Measurements from ENCODE around the gene SEC24C.

The SEC24C gene

DNA sequence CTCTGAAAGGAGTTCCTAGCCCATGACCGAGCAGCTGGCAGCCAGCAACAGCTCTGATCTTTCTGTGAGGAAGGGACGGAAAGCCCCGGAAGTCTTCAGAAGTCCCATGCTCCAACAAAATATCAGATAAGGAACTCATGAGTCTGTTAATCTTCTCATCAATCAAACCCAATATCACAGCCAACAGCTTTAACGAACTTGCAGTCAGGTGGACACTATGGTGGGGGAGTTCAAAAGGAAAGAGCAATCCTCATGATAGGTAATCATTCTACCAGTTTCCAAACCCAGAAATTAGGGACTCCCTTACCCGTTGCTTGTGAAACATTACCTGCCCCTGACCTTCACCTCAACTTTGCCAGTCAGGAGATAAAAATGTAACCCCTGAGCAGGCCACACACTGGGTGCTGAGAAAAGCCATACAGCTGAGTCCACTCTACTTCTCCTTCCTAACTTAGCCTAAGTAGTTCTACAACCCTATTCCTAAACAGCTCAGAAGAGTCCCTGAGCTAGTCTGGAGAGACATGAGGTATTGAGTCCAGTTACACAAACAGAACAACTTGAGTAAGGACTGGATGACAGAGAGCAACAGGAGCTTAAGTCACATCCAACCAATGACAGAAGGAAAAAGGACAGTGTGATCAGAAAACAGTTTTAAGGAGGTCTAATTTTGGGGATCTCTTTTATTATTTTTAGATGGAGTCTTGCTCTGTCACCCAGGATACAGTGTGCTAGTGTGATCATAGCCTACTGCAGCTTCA, 65.1 kb downstream of the SEC24C start:
- in situ Hi-C loops (cut with MboI; ENCODE audit: low sequenced_read_pairs), result loop anchor here (25.0 kb wide), 1 partner anchor 97 kb away; no protein-coding TSS in a partner anchor

DNA sequence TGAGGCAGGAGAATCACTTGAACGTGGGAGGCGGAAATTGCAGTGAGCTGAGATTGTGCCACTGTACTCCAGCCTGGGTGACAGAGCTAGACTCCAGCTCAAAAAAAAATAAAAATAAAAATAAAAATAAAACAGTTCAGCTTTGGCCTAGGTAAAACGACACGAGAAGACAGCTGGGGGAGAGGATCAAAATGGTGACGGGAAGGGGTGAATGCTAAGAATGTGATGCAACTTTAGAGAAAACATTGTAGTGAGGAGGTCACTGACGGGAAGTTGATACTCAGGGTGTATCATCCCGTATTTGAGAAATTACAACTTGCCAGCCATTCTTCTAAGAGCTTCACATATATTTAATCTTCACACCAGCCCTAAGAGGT, 66.2 kb downstream of the SEC24C start:
- in situ Hi-C loops (cut with MboI; ENCODE audit: low sequenced_read_pairs), result loop anchor here (25.0 kb wide), 1 partner anchor 98 kb away; no protein-coding TSS in a partner anchor

DNA sequence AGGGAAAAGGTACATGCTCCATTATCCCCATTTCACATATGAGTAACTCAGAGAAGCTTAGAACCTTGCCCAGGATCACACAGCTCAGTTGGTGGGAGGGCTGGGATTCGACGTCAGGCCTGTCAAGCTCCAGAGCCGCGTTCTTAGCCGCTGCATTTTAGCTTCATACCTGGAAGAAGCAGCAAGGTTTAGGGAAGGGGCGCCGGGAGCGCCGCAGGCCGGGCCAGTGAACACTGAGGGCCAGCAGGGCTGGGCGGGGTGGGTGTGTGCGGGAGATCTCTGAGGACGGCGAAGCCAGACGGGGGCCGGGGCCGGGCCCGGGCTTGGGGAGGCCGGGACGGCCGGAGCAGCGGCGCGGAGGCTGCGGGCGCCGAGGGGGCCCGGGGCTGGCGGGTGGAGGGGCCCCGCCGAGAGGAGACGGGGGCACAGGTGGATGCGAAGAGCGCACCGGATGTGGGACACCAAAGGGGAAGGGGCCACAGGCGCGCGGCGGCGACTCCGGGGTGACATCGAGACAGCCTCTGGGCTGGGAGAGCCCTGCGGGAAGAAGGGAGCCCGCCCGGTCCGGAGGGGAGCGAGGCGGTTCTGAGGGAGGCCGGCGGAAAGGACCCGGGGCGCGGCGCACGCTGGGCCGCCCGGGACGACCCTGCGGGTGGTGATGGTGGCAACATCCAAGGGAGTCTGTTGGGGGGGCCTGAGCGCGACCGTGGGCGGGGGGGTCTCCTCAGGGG, 66.7 kb downstream of the SEC24C start:
- in situ Hi-C loops (cut with MboI; ENCODE audit: low sequenced_read_pairs), result loop anchor here (25.0 kb wide), 1 partner anchor 99 kb away; no protein-coding TSS in a partner anchor

DNA sequence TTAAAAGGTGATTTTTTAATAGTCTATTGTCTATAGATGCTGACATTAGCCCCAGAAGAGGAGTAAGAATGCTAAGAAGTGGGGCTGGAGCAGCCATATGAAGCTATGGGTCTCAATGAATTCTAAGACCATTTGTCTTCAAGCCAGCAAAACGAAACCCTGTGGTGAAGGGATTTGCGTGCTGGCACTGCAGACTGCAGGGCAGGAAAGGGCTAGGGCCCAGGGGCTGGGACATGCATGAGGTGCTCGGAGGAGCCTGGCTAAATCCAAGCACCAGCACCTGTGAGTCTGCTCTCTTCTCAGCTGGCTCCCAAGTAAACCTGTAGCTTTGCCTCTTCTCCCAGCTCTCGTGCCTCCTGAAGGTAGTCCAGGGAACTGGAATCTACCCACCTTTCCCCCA, 68.5 kb downstream of the SEC24C start:
- in situ Hi-C loops (cut with MboI; ENCODE audit: low sequenced_read_pairs), result loop anchor here (25.0 kb wide), 1 partner anchor 100 kb away; no protein-coding TSS in a partner anchor

DNA sequence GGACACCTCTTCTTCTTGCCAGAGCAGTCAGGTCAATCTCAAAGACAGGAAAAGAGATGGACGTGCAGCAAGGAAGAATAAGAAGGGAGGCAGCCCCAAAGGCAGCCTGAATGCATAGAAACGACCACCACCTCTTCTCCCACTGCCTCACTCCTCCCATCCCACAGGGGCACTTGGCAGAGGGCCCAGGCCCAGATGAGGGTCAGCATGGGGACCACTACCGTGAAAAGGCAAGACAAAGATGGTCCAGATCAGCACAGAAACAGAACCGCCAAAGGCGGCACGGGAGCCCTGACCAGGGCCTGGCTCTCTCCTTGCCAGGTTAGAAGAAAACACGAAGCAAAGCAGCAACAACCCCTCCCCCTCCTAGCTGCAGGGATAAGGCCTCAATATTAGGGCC, 69.2 kb downstream of the SEC24C start:
- in situ Hi-C loops (cut with MboI; ENCODE audit: low sequenced_read_pairs), result loop anchor here (25.0 kb wide), 1 partner anchor 101 kb away; no protein-coding TSS in a partner anchor

DNA sequence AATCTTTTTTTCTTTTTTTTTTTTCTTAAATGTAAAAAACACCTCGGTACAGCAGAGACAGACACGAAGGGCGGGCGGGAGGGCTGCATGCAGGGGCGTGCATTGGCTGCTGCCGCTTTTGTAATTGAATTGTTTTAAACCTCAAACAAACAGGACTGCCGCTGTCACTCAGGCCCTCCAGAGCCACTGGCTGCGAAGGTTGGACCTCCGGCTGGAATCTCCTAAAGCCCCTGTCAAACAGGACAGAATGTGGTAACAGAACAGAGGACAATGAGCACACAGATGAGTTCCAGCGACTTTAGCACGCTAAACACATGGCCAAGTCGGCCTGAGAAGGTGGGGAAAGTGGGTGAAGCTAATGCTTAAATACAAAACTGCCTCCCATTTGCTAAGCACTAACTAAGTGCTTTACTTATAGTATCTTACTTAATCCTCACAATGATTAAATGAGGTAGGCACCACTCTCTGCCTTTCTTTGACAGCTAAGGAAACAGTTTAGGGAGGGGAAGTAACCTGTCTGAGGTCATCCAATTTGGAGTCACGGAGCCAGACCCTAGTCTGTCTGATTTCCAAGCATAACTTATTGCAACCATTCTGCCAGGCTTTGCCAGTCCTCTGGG, 70.2 kb downstream of the SEC24C start:
- in situ Hi-C loops (cut with MboI; ENCODE audit: low sequenced_read_pairs), result loop anchor here (25.0 kb wide), 1 partner anchor 102 kb away; no protein-coding TSS in a partner anchor

DNA sequence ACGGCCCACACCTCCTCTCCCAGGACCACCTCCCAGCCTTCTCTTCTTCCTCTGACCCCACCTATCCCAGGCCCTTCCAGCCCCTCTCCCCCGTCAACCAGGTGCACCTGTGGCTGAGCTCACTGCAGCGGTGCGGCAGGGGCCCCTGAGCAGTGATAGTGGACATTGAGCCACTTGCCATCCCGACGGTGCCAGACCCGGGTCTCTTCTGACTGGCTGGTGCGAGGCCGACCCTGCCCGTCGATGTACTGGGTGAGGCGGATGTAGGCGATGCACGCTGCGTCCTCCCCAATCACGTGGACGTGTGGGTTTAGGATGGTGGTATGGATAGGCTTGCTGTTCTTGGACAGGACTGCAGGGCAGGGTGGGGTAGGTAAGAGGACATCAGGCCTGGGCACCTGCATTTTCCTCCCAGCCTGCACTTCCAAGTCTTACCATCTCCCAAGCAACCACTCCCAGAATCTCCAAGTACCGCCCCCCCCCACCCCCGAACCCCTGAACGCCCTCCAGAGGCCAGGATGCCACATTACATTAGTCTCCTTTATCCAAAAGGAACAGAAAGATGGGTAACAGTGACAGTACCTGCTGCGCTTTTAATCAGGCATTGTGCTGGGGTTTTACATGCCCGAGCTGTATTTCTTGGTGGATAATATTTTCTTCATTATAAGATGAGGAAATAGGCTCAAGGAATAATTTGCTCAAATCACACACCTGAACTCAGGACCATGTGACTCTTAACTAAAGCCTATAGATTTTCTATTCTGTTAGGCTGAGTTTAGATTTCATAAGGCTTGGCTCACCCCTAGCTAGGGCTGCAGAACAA, 70.9 kb downstream of the SEC24C start:
- in situ Hi-C loops (cut with MboI; ENCODE audit: low sequenced_read_pairs), result loop anchor here (25.0 kb wide), 1 partner anchor 103 kb away; no protein-coding TSS in a partner anchor

DNA sequence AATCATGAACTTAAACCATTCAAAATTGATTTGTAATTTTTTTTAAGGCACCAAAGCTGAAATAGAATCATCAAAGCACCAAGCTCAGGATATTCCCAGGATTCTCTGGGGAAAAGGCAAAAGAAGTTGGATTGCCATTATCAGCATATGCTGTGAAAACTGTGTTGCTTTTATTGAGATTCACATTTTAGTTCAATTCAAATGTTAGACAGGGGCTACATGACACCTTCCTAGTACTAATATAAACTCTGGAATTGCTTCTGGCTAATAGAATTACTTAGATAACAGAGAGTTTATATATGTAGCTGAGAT, 71.5 kb downstream of the SEC24C start:
- in situ Hi-C loops (cut with MboI; ENCODE audit: low sequenced_read_pairs), result loop anchor here (25.0 kb wide), 1 partner anchor 103 kb away; no protein-coding TSS in a partner anchor

DNA sequence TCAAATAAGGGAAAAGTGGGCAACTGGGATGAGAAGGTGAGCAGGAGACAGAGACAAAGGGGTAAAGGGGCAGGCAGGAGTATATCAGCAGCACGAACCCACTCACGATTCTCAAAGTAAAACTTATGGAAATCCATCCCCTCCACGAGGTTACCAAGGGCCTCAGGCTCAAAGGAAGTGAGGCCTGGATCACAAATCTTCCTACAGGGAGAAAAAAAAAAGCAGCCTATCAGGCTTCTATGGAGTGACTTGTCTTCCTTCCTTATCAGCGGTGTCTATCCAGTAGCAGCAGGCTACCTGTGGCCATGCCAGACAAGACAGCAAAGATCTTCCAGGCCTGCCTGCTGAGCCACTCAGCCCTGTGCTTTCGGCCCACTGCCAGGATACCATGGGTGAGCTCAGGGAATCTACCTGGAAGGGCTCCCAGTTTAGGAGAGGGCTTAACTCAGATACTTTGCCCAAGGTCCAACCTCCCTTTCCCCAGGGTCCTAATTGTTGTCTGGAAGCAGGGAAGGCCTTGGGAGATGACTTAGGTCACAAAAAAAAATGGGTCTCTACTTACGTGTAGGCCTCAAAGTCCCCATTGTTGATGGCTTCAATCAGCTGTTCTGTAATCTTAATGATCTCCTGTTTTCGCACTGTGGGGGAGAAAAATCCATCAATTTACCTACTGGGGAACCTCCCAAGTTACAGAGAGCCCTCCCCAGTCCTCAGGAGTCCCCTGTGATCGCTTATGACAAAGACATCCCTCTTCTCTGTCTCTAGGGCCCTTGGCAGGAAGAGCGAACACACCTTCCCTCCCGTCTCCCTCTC, 73.0 kb downstream of the SEC24C start:
- in situ Hi-C loops (cut with MboI; ENCODE audit: low sequenced_read_pairs), result loop anchor here (25.0 kb wide), 1 partner anchor 105 kb away; no protein-coding TSS in a partner anchor

DNA sequence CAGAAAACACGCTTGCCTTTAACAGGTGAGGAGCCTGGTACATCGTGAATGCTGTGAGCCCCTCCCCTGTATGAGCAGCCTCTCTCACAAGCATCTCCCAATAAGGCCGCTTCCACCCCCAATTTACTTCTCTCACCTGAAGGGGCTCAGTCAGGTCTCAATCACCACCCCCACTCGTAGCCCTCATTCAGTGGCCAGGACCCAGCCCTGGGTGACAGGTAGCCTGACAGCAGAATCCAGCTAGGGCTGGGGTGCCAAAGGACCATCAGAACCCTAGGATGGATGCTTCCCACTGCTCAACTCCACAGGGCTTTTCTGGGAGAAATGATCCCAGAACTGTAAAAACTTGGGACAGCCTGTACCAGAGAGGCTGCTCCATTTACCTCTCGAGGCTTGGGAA, 73.7 kb downstream of the SEC24C start:
- in situ Hi-C loops (cut with MboI; ENCODE audit: low sequenced_read_pairs), result loop anchor here (25.0 kb wide), 1 partner anchor 106 kb away; no protein-coding TSS in a partner anchor

DNA sequence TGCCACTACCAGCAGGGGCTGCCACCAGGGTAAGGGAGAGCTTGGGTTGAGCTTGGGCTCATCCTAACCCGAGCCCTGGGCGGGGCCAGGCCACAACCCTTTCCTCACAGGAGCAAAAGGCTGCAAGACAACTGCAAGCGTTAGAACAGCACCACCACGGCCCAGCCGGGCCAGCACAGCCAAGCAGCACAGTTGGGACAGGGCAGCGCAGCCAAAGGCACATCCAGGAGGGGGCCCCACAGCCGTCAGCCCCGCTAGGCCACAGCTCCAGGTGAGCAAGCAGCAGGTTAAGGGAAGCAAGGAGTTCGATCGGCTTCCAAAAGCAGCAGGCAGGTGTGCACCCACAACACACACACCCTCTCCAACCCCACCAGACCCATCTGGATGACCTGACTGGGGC, 74.2 kb downstream of the SEC24C start:
- in situ Hi-C loops (cut with MboI; ENCODE audit: low sequenced_read_pairs), result loop anchor here (25.0 kb wide), 1 partner anchor 106 kb away; no protein-coding TSS in a partner anchor

DNA sequence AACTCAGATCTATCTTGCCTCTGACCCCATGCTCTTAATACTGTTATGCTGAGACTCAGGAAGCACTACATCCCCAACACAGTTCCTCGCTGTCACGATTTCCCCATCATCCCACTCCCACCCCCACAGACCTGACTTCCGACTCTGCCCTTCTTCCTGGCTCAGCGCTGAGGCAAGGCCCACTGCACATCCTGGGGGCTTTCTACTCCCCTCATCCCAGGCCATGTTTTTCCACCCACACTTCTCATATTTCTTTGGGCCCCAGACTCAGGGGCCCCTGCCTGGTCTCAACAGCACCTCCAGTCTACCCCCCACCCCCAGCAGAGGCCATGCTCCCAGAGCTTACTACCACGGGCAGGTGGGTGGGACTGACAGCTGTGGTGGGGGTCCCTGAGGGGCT, 74.9 kb downstream of the SEC24C start:
- in situ Hi-C loops (cut with MboI; ENCODE audit: low sequenced_read_pairs), result loop anchor here (25.0 kb wide), 1 partner anchor 107 kb away; no protein-coding TSS in a partner anchor

DNA sequence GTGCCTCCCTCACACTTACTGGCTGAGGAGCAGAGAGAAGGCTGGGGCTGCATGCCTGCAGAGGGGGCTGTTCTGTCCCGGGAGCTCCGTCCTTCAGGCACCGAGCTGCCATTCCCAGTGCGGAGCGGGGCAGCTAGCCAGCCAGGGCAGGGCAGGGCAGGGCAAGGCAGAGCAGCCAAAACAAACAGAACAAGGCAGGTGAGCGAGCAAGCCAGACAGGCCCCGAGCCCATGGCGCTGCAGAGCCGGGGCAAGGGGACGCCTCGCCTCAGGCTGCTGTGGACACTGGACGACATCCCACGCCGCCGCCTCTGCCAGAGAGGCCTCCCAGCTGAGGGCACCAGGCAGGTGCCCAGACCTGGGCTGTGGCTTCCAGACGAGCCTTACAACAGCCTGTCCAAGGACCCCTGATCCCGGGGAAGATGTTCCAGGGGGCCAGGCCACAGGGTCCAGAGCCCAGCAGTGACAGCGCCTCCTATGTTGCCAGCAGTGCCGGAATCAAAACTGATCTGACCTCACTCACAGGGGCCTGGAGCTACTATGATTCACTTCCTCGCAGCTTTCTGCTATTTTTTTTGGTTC, 75.4 kb downstream of the SEC24C start:
- in situ Hi-C loops (cut with MboI; ENCODE audit: low sequenced_read_pairs), result loop anchor here (25.0 kb wide), 1 partner anchor 107 kb away; no protein-coding TSS in a partner anchor

Measured in HL-60/S4 (cell line).